ENCODE results near the gene GLYATL1B. TPM values are rescaled to one million over a fixed set of nuclear protein-coding genes. Genes with fewer than 3 reads are reported as not detected.

GLYATL1B gene
- total and polyA plus RNA-seq, 7 donors = not detected

DNA sequence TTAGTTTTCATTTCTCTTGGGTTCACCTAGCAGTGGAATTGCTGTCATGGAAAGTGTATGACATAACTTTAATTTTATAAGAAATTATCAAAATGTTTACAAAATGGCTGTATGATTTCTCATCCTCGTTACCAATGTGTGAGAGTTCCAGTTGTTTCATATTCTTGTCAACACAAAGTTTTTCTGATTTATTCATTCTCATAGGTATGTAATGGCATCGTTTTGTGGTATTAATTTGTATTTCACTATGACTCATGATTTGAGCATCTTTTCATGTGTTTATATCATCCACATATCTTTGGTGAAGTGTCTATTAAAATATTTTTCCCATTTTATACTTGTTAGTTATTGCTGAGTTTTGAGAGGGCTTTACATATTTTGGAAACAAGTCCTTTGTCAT, 26.4 kb downstream of the GLYATL1B start:
- Histone ChIP-seq H3K4me1 (peaks cover 0 to 3% (median 2%) of the 10 kb centered on the region in 4 donors), H3K9me3 (peaks cover 0 to 2% (median 0%) of the 10 kb centered on the region in 4 donors), H3K36me3 (no peaks in the 10 kb centered on the region), H3K27ac (no peak overlapping the region), H3K27me3 (no peaks in the 10 kb centered on the region), H3K4me3 (no peak overlapping the region)
- intact Hi-C loops (cut with DNase I) = no loop called here
- TF ChIP-seq, protein P1, sequence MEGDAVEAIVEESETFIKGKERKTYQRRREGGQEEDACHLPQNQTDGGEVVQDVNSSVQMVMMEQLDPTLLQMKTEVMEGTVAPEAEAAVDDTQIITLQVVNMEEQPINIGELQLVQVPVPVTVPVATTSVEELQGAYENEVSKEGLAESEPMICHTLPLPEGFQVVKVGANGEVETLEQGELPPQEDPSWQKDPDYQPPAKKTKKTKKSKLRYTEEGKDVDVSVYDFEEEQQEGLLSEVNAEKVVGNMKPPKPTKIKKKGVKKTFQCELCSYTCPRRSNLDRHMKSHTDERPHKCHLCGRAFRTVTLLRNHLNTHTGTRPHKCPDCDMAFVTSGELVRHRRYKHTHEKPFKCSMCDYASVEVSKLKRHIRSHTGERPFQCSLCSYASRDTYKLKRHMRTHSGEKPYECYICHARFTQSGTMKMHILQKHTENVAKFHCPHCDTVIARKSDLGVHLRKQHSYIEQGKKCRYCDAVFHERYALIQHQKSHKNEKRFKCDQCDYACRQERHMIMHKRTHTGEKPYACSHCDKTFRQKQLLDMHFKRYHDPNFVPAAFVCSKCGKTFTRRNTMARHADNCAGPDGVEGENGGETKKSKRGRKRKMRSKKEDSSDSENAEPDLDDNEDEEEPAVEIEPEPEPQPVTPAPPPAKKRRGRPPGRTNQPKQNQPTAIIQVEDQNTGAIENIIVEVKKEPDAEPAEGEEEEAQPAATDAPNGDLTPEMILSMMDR (IDR thresholded peaks at IDR 0.05) = no peak
- TF ChIP-seq EP300 (IDR thresholded peaks at IDR 0.05) (no peak), POLR2AphosphoS5 (IDR thresholded peaks at IDR 0.05) (no peak), POLR2A (IDR thresholded peaks at IDR 0.05) (no peak)
- 75 to 86% methylated on average over 2 of the region's 2 CpGs for WGBS, 2 donors
- DNase-seq = no peak

DNA sequence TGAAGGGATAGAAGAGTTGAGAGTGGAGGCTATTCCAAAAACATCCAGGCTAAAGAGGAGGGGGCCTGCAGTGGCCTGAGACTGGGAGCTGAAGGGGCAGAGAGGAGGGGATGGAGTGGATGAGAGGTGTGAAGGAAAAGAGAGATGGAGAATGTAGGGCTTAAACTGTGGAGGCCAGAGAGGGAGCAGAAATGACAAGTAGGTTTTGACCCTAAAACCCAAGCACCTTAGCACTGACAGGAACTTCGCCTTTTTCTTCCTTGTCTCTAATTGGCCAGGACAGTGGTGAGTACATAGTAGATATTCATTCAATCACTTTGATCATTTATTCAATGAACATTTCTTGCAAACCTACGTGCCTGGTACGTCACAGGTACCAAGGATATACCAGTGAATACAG, 28.2 kb downstream of the GLYATL1B start:
- no peak for DNase-seq
- no peaks in the 10 kb centered on the region for H3K27me3 ChIP-seq
- H3K4me3 ChIP-seq = no peak overlapping the region
- H3K9me3 ChIP-seq = peaks cover 0 to 10% (median 3%) of the 10 kb centered on the region in 4 donors
- no peak for TF ChIP-seq POLR2AphosphoS5 (IDR thresholded peaks at IDR 0.05)
- TF ChIP-seq POLR2A (IDR thresholded peaks at IDR 0.05) = no peak
- TF ChIP-seq, protein P1 (IDR thresholded peaks at IDR 0.05) = no peak
- no peak for TF ChIP-seq EP300 (IDR thresholded peaks at IDR 0.05)
- no peak overlapping the region for H3K27ac ChIP-seq
- H3K36me3 ChIP-seq = no peaks in the 10 kb centered on the region
- intact Hi-C loops (cut with DNase I) = no loop called here
- 95 to 97% methylated on average over 3 of the region's 3 CpGs for WGBS, 2 donors
- no peaks in the 10 kb centered on the region for H3K4me1 ChIP-seq

DNA sequence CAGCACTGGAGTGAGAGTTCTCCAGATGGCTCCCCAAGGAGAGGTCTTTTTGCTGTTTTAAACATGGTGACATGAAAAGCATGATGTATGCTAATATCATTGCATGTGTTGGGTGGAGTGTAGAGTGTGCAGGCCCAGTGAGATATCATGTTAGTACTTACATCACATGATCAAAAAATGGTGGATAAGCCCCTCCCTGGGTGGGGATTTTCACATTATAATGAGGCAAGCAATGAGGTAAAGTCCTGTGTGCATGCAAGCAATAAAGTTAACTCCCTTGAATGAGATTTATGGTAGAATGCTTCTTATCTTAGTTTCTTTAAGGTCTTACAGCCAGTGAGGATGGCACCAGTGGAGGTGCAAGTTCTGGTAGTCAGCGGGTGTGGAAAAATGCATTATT, 29.4 kb downstream of the GLYATL1B start:
- intact Hi-C loops (cut with DNase I) = no loop called here
- peaks cover 0 to 10% (median 3%) of the 10 kb centered on the region in 4 donors for H3K9me3 ChIP-seq
- H3K27ac ChIP-seq = no peak overlapping the region
- WGBS, 2 donors = 93 to 97% methylated on average over 1 of the region's 1 CpG
- no peaks in the 10 kb centered on the region for H3K36me3 ChIP-seq
- no peaks in the 10 kb centered on the region for H3K4me1 ChIP-seq
- DNase-seq = no peak
- no peaks in the 10 kb centered on the region for H3K27me3 ChIP-seq
- H3K4me3 ChIP-seq = no peak overlapping the region
- TF ChIP-seq POLR2AphosphoS5 (IDR thresholded peaks at IDR 0.05) = no peak
- TF ChIP-seq POLR2A (IDR thresholded peaks at IDR 0.05) = no peak
- TF ChIP-seq, protein P1 (IDR thresholded peaks at IDR 0.05) = no peak
- TF ChIP-seq EP300 (IDR thresholded peaks at IDR 0.05) = no peak

DNA sequence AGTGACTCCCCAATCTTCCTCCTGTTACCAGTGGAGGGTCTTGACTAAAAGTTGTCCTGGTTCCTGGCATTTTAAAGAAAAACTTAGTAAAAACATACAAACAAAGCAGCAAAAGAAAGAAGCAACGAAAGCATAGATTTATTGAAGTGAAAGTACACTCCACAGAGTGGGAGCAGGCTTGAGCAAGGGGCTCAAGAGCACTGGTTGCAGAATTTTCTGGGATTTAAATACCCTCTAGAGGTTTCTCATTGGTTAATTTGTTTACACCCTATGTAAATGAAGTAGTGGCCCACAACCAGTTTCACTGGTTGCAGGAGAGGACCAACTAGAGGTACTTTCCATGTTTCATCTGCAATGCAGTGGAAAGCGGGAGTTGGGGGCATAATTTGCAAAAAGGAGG, 31.7 kb downstream of the GLYATL1B start:
- no peak overlapping the region for H3K4me3 ChIP-seq
- DNase-seq = no peak
- H3K4me1 ChIP-seq = no peaks in the 10 kb centered on the region
- no peaks in the 10 kb centered on the region for H3K36me3 ChIP-seq
- H3K27me3 ChIP-seq = no peaks in the 10 kb centered on the region
- 98 to 99% methylated on average over 2 of the region's 2 CpGs for WGBS, 2 donors
- intact Hi-C loops (cut with DNase I) = no loop called here
- no peak overlapping the region for H3K27ac ChIP-seq
- peaks cover 0 to 10% (median 3%) of the 10 kb centered on the region in 4 donors for H3K9me3 ChIP-seq
- TF ChIP-seq POLR2AphosphoS5 (IDR thresholded peaks at IDR 0.05) (no peak), EP300 (IDR thresholded peaks at IDR 0.05) (no peak), POLR2A (IDR thresholded peaks at IDR 0.05) (no peak)
- TF ChIP-seq, protein P1 (IDR thresholded peaks at IDR 0.05) = no peak

DNA sequence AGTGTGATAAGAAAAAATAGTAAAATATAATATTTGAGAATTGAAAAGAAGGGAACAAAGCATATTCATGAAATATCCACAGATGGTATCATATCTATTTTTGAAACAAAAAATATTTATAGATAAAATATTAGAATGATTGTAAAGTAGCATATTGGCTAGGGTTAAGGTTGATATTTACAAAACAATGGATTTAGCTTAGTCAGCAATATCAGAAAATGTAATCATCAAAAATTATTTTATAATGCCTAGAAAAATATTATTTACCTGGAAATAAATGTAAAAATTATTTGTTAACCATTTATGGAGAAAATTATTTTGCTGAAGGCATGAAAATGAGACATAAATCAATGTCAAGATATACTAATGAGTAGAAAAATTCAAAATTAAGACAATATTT, 33.7 kb downstream of the GLYATL1B start:
- Histone ChIP-seq H3K4me3 (no peak overlapping the region), H3K27ac (no peak overlapping the region), H3K4me1 (no peaks in the 10 kb centered on the region), H3K36me3 (no peaks in the 10 kb centered on the region), H3K9me3 (peaks cover 0 to 10% (median 3%) of the 10 kb centered on the region in 4 donors), H3K27me3 (no peaks in the 10 kb centered on the region)
- intact Hi-C loops (cut with DNase I) = no loop called here
- TF ChIP-seq, protein P1 (IDR thresholded peaks at IDR 0.05) = no peak
- TF ChIP-seq EP300 (IDR thresholded peaks at IDR 0.05) (no peak), POLR2A (IDR thresholded peaks at IDR 0.05) (no peak), POLR2AphosphoS5 (IDR thresholded peaks at IDR 0.05) (no peak)
- no peak for DNase-seq
